ENCODE measurements around the gene ZNF219. TPM values are rescaled to one million over a fixed set of nuclear protein-coding genes. Genes with fewer than 3 reads are reported as not detected.
A peak's percentile ranks its signal among the peaks of the same experiment; 100 is the strongest.

ZNF219 gene
- total RNA-seq, result 100 to 1,000 TPM in 1 of 3 donors, 10 to 100 TPM in 2; 56.6 to 103 (median 58.2) TPM
- long read RNA-seq, donor 1, transcript ZNF219-201 (5 exons, 3,071 nt), result major isoform, 41 of 365 reads
- long read RNA-seq, donor 1, partial matches to known transcripts, result 306 of 365 reads
- long read RNA-seq, donor 1, other reads (novel, unspliced or antisense), result 15 of 365 reads
- long read RNA-seq, donor 2, partial matches to known transcripts, result 3 of 6 reads
- long read RNA-seq, donor 2, other reads (novel, unspliced or antisense), result 2 of 6 reads

- intact Hi-C loops (cut with DNase I, micrococcal nuclease), result loop anchor here in 1 of 2 donors (10.0 kb wide), 1 partner anchor 83 kb away; no protein-coding TSS in a partner anchor
- DNase-seq, result peak; percentile 75 to 81 (median 79)
- Histone ChIP-seq H3K9me3 (no peaks in the 10 kb centered on the region), H3K4me1 (ENCODE audit: low read depth) (peaks cover 30% of the 10 kb centered on the region), H3K36me3 (ENCODE audit: low read depth) (no peaks in the 10 kb centered on the region), H3K4me3 (peak within 1 kb of the TSS; percentile 27)
- no peak for TF ChIP-seq CTCF (IDR thresholded peaks at IDR 0.05)
- peak; percentile 46 for ATAC-seq
These were observed at the start of gene ZNF219 for GRCh38 chr14:21098076-21098891. ZNF219 (minus strand) TSS chr14:21098655; CDS start chr14:21093591, 5,064 bp downstream.

DNA sequence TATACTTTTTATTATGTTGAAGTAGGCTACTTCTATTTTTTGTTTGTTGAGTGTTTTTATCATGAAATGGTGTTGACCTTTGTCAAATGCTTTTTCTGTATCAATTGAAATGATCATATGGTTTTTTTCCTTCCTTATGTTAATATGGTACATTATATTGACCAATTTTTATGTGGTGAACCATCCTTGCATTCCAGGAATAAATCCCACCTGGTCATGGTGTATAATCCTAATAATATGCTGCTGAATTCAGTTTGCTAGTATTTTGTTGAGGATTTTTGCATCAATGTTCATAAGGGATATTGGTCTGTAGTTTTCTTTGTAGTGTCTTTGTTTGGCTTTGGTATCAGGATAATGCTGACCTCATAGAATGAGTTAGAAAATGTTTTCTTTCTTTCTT lies 47.0 kb upstream of the ZNF219 start:
- no peak for TF ChIP-seq CTCF (IDR thresholded peaks at IDR 0.05)
- Histone ChIP-seq H3K36me3 (ENCODE audit: low read depth) (no peaks in the 10 kb centered on the region), H3K9me3 (peaks cover 3% of the 10 kb centered on the region), H3K4me3 (no peak overlapping the region), H3K4me1 (ENCODE audit: low read depth) (no peaks in the 10 kb centered on the region)
- intact Hi-C loops (cut with DNase I, micrococcal nuclease), result no loop called here
- ATAC-seq (no peak), DNase-seq (no peak)

- TF ChIP-seq CTCF (IDR thresholded peaks at IDR 0.05), result no peak
- Histone ChIP-seq H3K9me3 (peaks cover 3% of the 10 kb centered on the region), H3K36me3 (ENCODE audit: low read depth) (no peaks in the 10 kb centered on the region), H3K4me1 (ENCODE audit: low read depth) (no peaks in the 10 kb centered on the region), H3K4me3 (no peak overlapping the region)
- intact Hi-C loops (cut with DNase I, micrococcal nuclease), result no loop called here
- no peak for DNase-seq
- no peak for ATAC-seq
These were observed 43.9 kb upstream of the ZNF219 start for GRCh38 chr14:21142357-21142756.

DNA sequence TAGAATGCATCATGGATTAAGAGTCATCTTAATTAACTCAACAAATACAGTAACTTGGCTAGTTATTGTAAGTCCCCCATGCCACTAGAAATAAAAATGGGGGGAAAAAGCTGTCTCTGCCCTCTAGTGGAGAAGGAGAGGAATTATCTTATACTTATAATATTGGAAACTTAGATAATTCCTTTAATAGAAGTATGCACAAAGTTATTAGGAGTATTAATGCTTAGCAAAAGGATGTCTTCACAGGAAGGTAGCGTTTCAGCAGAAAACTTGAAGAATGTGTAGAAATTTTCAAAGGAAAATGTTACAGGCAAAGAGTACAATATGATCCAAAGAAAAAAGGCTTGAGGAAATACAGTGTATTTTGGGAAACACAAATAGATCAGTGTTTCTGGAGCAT lies 37.6 kb upstream of the ZNF219 start:
- no peak for ATAC-seq

DNA sequence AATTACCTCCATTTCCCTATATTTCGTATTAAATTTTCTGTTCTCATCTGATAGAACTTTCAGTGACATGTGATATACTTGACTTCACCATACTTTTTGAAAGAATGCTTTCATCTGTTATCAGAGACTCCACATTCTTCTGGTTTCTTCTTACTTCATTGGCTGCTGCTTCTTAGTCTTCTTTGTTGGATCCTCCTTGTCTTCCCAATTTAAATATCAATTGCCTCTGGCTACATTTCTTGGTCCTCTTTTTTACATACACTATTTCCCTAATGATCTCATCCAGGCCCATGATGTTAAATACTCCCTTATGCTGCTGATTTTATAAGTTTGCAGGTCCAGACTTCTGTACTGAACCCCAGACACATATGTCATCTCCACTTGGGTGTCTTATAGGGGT lies 35.4 kb upstream of the ZNF219 start:
- no peak for ATAC-seq
- no peak overlapping the region for H3K4me3 ChIP-seq
- H3K9me3 ChIP-seq, result no peaks in the 10 kb centered on the region
- no peaks in the 10 kb centered on the region for H3K4me1 ChIP-seq (ENCODE audit: low read depth)
- intact Hi-C loops (cut with DNase I, micrococcal nuclease), result no loop called here
- no peak for TF ChIP-seq CTCF (IDR thresholded peaks at IDR 0.05)
- DNase-seq, result no peak
- no peaks in the 10 kb centered on the region for H3K36me3 ChIP-seq (ENCODE audit: low read depth)

More for the DNA sequence above, 37.6 kb upstream of the ZNF219 start:
- H3K4me1 ChIP-seq (ENCODE audit: low read depth), result no peaks in the 10 kb centered on the region
- H3K9me3 ChIP-seq, result no peaks in the 10 kb centered on the region
- no peaks in the 10 kb centered on the region for H3K36me3 ChIP-seq (ENCODE audit: low read depth)
- H3K4me3 ChIP-seq, result no peak overlapping the region
- DNase-seq, result no peak
- intact Hi-C loops (cut with DNase I, micrococcal nuclease), result no loop called here
- TF ChIP-seq CTCF (IDR thresholded peaks at IDR 0.05), result no peak

Measured in mucosa of descending colon (tissue), 3 donors.